Measurements from ENCODE around the gene RASGRF1.
"Not testable (repeated sequence)": the region's sequence is repeated elsewhere in the genome, so short reads cannot be mapped to it uniquely, and the experiment has no call there.

The RASGRF1 gene

GRCh38 chr15:78947506-78947905 lies 143.1 kb downstream of the RASGRF1 start:
- DNase-seq = no peak

- no peak for DNase-seq
These were observed 144.1 kb downstream of the RASGRF1 start for GRCh38 chr15:78946493-78946892.

- DNase-seq = peak; percentile 83 to 84
These were observed 145.7 kb downstream of the RASGRF1 start, which contains the start of gene CTSH for GRCh38 chr15:78944669-78945407. CTSH (minus strand) TSS chr15:78945046; CDS start chr15:78944981, 65 bp downstream.

- DNase-seq = no peak
These were observed 146.4 kb downstream of the RASGRF1 start for GRCh38 chr15:78944202-78944625.

GRCh38 chr15:78943692-78944091 lies 146.9 kb downstream of the RASGRF1 start:
- DNase-seq = no peak

DNA sequence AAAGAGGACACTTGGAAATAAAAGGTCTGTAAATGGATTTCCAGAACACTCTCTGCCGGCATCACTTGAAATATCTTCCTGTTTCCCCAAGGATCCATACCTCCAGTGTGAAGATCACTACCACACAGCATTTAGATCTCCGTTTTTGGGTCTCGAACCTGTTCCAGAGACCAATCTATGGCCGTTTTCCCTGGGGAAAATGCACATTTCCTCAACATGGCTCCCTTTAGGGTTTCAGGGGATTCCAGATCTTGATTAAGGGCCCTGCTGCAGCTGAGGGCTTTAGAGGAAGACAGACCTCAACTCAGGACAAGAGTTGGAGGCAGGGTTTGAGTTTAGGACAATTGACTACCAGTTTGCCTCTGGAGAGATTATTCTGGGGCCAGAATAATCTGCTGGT lies 147.8 kb downstream of the RASGRF1 start:
- no peak for DNase-seq

- peak; percentile 35 to 50 for DNase-seq
These were observed 151.7 kb downstream of the RASGRF1 start for GRCh38 chr15:78938658-78939488.

DNA sequence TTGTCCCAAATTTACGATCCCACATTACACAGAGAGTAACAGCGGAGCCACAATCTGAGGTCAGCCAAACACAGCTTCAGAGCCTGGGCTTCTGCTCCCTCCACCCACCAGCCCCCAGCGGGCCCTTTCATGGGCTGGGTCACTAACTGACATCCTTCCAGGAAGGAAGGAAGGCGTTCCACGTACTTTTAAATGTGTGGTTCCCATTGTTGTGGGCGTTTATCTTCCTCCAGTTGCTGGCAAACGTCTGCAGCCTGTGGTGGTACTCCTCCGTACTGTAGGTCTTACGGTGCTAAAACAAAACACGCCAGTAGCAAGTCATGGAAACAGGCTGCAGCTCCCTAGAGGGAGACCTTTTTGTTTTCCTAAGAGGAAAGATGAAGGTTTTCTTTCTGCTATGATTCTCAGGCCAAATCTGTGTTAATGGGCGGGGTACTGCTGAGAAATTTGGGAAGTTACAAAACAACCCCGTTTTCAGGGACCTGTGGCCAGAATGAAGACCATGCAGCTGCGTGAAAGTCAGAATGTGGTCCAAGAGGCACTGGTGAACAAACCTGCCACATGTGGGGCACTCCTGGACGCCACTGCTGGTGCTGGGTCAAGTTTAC lies 153.3 kb downstream of the RASGRF1 start:
- DNase-seq = no peak

- DNase-seq = no peak
These were observed 155.9 kb downstream of the RASGRF1 start for GRCh38 chr15:78934655-78935023.

- DNase-seq = no peak
These were observed 156.5 kb downstream of the RASGRF1 start for GRCh38 chr15:78933823-78934654.

DNA sequence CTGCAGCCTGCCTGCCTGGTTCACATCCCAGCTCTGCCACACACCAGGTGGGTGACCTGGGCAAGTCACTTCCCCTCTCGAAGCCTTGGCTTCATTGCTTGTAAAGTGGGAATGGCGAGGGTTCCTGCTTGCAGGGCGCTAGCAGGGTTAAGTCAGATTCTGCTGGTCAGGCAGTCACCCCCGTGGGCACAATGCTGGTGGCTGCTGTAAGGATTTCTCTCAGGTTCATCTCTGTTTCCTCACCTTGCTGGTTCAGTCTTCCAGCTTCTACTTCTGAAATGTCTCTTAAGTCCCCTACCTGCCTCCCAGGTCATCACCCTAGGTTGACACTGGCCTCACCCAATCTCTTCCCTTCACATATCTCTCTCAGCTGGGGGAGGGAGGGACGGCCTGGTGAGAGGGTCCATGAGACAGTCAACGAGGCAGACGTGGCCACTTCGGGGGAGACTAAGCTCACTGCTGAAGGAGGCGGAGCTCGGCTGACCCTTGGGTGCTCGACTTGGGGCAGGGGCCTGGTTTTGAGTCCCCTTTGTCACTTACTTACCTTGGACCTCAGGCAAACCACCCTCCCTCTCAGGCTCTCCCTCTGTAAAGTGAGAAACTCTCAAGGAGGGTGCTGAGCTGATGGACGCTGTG lies 157.3 kb downstream of the RASGRF1 start:
- DNase-seq = no peak

DNA sequence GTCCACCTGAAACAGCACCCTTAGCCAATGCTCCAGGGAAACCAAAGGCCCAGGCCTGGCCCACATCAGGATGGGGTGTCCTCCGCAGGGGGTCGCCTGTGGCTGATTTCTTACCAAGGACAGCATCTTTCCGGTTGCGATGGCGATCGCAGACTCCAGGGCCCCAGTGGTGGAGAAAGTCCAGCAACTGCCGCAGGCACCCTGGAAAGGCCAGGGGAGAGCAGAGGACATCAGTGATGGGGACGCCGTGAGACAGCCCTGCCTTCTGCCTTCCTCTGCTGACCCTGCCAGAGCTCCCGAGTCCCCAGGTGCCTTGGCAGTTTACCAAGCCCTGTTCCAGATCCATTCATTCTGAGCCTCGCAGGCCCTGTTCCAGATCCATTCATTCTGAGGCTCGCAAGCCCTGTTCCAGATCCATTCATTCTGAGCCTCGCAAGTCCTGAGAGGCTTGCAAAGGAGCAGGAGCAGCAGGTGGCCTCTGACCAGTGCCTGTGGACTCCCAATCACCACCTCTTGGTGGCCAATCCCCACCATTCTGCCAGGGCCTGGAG lies 158.2 kb downstream of the RASGRF1 start:
- DNase-seq = no peak

DNA sequence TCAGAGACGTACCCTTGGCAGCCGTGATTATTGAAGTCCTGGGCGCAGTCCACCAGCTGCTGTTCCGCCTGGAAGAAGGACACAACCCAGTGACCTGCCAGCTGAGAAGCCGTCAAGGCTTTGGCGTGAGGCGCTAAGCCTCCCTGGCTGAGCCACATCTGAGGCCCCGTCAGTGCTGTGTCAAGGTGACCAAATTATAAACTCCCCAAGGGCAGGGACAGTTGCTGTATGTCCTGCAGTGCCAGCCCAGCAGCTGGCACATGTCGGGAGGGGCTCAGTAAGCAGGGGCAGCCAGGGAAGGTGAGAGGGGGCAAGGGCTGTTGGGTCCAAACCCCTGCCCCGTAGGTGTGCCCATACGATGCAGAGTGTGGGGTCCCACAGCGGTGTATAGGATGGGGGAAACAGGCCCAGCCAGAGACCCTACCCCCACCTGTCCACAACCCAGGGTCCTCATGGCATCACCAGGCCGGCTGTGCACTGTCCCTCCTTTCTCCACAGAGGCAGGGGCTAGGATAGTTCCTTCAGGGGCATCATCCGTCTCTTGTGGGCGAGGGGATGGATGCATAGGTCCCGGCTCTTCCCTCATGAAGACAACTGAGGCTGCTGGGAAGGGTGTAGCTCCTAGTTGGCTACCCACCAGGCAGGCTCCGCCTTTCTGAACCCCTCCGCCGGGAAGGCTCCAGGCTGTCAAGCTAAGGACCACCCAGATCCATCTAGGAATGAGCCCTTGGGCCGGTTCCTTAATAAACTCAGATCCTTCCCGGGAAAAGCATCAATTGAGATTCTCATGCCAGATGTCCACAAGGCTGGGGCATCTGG lies 158.9 kb downstream of the RASGRF1 start:
- no peak for DNase-seq

DNA sequence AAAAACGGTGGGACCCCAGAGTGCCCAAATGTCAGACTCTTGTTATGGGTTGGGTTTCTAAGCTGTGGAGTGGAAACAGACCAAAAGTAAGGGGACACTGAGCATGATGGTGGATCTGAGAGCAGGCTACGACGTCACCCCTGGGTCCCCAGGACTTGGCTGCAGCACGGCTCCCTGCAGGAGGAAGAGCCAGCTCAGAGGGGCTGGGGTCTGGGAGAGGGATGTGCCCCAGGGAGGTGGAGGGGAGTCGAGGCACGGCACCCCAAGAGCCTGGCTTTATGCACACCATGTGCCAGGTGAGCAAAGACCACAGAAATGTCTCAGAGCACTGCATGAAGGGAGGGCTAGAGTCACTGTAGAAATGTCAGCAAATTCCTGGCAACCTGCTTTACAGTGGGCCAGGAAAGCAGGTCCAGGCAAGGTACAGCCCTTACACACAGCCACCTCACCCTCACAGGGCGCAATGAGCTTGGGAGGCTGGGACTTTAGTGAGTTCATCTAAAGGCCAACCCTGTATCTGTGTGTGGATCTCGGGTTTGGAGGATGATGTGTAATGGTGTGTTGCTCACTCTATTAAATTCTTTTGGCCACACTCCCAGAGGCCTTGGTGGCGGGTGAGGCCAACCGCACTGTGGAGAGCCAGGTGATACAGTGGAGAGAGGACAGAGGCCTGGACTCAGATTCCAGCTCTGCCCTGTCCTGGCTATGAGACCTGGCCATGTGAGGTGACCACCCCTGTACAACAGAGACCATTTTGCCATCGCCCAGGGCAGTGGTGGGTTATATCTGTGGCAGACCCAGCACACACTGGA lies 159.8 kb downstream of the RASGRF1 start:
- no peak for DNase-seq

- no peak for DNase-seq
These were observed 160.9 kb downstream of the RASGRF1 start for GRCh38 chr15:78929536-78930264.

DNA sequence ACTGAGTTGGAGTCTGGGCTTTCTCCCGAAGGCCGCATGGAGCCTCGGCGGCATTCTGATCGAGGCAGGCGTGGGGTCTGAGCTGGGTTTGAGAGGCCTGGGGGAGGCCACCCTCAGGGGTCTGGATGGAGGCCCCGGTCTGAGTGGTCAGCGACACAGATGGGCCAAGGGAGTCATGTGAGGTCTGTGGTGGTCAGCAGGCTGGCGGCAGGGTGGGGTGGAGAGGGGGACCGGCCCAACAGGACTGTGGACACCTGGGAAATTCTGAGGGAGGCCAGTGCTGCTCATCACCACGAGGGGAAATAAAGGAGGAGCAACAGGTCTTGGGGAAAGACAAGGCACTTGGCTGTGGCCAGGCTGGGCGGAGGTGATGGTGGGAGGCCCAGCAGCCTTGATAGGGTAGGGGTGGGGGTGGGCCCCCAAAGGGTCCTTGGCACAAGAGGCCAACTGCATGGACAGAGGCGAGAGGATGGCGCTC lies 161.9 kb downstream of the RASGRF1 start:
- DNase-seq = no peak

- DNase-seq = not testable (repeated sequence)
These were observed 162.4 kb downstream of the RASGRF1 start for GRCh38 chr15:78928176-78928575.

DNA sequence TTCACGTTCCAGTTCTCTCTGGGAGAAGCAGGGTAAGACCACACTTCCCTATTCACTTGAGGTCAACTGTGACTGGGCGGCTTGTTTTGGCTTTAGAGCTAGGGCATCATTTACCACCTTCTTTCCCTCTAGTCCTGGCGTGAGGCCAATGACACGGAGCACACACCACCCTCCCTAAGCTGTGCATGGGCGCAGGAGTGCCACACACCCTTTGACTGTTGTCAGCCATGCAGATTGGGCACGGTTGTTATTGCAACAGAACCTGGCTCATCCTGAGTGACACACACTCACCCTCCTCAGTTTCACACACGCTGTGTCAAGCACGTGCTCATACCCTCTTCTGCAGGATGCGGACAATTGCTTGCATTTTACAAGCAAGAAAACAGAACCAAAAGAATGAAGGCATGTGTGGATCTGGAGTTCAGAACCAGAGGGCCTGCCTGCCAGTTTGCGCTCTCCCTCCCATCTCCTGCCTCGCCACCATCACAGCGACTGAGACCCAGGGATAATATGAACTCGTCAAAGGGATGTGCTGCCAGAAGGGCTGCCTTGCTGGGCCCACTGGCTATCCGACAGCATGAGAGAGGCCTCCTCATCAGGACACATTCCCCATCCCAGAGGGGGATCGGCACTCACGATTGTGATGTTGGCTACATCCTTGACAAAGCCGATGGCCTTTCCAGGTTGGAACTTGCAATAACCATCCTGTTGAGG lies 163.3 kb downstream of the RASGRF1 start:
- DNase-seq = peak in 1 of 2 donors; percentile 62
